ENCODE measurements around the gene WWC2.

DNA sequence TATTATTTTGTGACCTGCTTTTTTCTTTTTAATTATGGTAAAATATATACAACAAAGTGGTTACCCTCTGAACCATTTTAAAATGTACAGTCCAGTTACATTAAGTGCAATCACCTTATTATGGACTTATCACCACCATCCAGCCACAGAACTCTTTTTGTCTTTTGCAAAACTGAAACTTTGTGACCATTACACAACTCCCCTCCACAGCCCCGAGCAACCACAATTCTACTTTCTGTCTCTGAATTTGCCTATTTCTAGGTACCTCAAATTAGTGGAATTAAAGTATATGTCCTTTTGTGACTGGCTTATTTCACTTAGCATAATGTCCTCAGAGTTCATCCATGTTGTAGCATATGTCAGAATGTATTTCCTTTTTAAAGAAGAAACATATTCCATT lies 39.3 kb upstream of the WWC2 start:
- TF ChIP-seq, protein P1, sequence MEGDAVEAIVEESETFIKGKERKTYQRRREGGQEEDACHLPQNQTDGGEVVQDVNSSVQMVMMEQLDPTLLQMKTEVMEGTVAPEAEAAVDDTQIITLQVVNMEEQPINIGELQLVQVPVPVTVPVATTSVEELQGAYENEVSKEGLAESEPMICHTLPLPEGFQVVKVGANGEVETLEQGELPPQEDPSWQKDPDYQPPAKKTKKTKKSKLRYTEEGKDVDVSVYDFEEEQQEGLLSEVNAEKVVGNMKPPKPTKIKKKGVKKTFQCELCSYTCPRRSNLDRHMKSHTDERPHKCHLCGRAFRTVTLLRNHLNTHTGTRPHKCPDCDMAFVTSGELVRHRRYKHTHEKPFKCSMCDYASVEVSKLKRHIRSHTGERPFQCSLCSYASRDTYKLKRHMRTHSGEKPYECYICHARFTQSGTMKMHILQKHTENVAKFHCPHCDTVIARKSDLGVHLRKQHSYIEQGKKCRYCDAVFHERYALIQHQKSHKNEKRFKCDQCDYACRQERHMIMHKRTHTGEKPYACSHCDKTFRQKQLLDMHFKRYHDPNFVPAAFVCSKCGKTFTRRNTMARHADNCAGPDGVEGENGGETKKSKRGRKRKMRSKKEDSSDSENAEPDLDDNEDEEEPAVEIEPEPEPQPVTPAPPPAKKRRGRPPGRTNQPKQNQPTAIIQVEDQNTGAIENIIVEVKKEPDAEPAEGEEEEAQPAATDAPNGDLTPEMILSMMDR (IDR thresholded peaks at IDR 0.05) = no peak
- TF ChIP-seq POLR2A (IDR thresholded peaks at IDR 0.05) (no peak), POLR2AphosphoS5 (IDR thresholded peaks at IDR 0.05) (no peak), EP300 (IDR thresholded peaks at IDR 0.05) (no peak)
